H1 (cell line): Measurements from ENCODE around the gene BRD2. TPM values are rescaled to one million over a fixed set of nuclear protein-coding genes. Genes with fewer than 3 reads are reported as not detected.
A peak's percentile ranks its signal among the peaks of the same experiment; 100 is the strongest.

Source experiments
- CTCF ChIA-PET: fragments of 300-600 bp; sonication (Branson Sonifier 250); formaldehyde crosslinking; loops from one replicate; lab custom pipeline; 2021; ENCODE audit not compliant: partially characterized antibody; lab: Charles Lee
- POLR2A ChIA-PET: fragments of 300-600 bp; sonication (Branson Sonifier 250); formaldehyde crosslinking; loops from one replicate; lab custom pipeline; 2021; ENCODE audit warnings: inconsistent platforms; ENCODE audit not compliant: partially characterized antibody; lab: Charles Lee
- DNase-seq, 2 experiments: peaks; one replicate each; pipeline versions ENCODE4 v3.0.0 to v3.0.0-alpha.2; 2010 to 2022; ENCODE audit warnings: low spot score in 2 of 2, low read depth in 1 of 2, mixed read lengths in 1 of 2
- FAIRE-seq: peaks from 2 replicates; lab custom pipeline; 2011; peaks lifted over from hg19 to GRCh38; lab: Jason Lieb, UNC
- H2AFZ ChIP-seq: 2 replicates; pipeline ENCODE4 v1.8.1; 2012; ENCODE audit warnings: low read length, inconsistent platforms
- H2AK5ac ChIP-seq: 2 replicates; pipeline ENCODE4 v1.6.1; 2013; ENCODE audit warnings: low read depth, low read length
- H2BK120ac ChIP-seq: replicated peaks from 2 replicates; pipeline ENCODE3; 2013; ENCODE audit warnings: low read depth, low read length, inconsistent platforms
- H2BK12ac ChIP-seq: 2 replicates; pipeline ENCODE4 v1.6.1; 2013; ENCODE audit warnings: low read depth, low read length
- H2BK15ac ChIP-seq: 2 replicates; pipeline ENCODE4 v1.6.1; 2013; ENCODE audit warnings: low read length
- H2BK20ac ChIP-seq: 2 replicates; pipeline ENCODE4 v1.6.1; 2013; ENCODE audit warnings: low read length
- H2BK5ac ChIP-seq: 2 replicates; pipeline ENCODE4 v1.6.1; 2013; ENCODE audit warnings: low read depth, low read length
- H3K14ac ChIP-seq: 2 replicates; pipeline ENCODE4 v1.6.1; 2013; ENCODE audit warnings: inconsistent platforms; ENCODE audit not compliant: insufficient read length
- H3K18ac ChIP-seq: 2 replicates; pipeline ENCODE4 v1.6.1; 2013; ENCODE audit warnings: low read length; ENCODE audit errors: extremely low read depth
- H3K23ac ChIP-seq: 2 replicates; pipeline ENCODE4 v1.6.1; 2013; ENCODE audit warnings: inconsistent platforms; ENCODE audit not compliant: insufficient read length
- H3K23me2 ChIP-seq: 2 replicates; pipeline ENCODE4 v1.6.1; 2013; ENCODE audit warnings: low read depth, low read length
- H3K27ac ChIP-seq: 2 replicates; pipeline ENCODE4 v1.6.1; 2011; ENCODE audit warnings: low read depth, low read length, inconsistent platforms
- H3K27me3 ChIP-seq, 4 experiments: replicated peaks in 1 of 4; 1 replicate in 1 of 4; 2 replicates in 3 of 4; pipeline versions ENCODE4 v1.6.1 to v1.8.1; 2011 to 2013; ENCODE audit warnings: low read length in 3 of 4, mild to moderate bottlenecking in 3 of 4, inconsistent platforms in 2 of 4, mixed read lengths in 2 of 4, moderate library complexity in 1 of 4; ENCODE audit not compliant: control insufficient read depth in 3 of 4, insufficient read depth in 3 of 4; ENCODE audit errors: extremely low read depth in 1 of 4
- H3K36me3 ChIP-seq, 4 experiments: 2 replicates each; pipeline versions ENCODE4 v1.6.1 to v1.8.1; 2011 to 2013; ENCODE audit warnings: mild to moderate bottlenecking in 4 of 4, low read length in 3 of 4, moderate library complexity in 2 of 4, control low read depth in 1 of 4, inconsistent platforms in 1 of 4; ENCODE audit not compliant: insufficient read depth in 4 of 4, control insufficient read depth in 2 of 4
- H3K4ac ChIP-seq: replicated peaks from 2 replicates; pipeline ENCODE3; 2013; ENCODE audit warnings: low read length, low read depth, mixed read lengths, inconsistent platforms; ENCODE audit not compliant: insufficient read length
- H3K4me1 ChIP-seq, 4 experiments: replicated peaks in 1 of 4; 1 replicate in 1 of 4; 2 replicates in 3 of 4; pipeline versions ENCODE4 v1.6.1 to v1.8.1; 2011 to 2013; ENCODE audit warnings: low read length in 3 of 4, inconsistent platforms in 2 of 4, mixed read lengths in 1 of 4; ENCODE audit not compliant: insufficient read depth in 4 of 4, control insufficient read depth in 3 of 4
- H3K4me2 ChIP-seq, 2 experiments: 2 replicates each; pipeline versions ENCODE4 v1.6.1 to v1.8.1; 2011 to 2013; ENCODE audit warnings: low read depth in 2 of 2, low read length in 2 of 2, control low read depth in 1 of 2, inconsistent platforms in 1 of 2, mild to moderate bottlenecking in 1 of 2; ENCODE audit not compliant: insufficient read depth in 1 of 2
- H3K4me3 ChIP-seq, 4 experiments: fragments of 200-600, 300-600 bp in 1 of 4; sonication (generic), shearing (Covaris generic), sonication (Bioruptor Twin) in 1 of 4; 2 replicates each; pipeline versions ENCODE4 v1.5.1 to v1.8.1; 2011 to 2016; ENCODE audit warnings: low read length in 4 of 4, low read depth in 3 of 4, control low read depth in 2 of 4, inconsistent platforms in 2 of 4, mild to moderate bottlenecking in 2 of 4, mixed read lengths in 1 of 4, moderate library complexity in 1 of 4; ENCODE audit not compliant: insufficient read depth in 2 of 4; ENCODE audit errors: extremely low read depth in 1 of 4
- H3K56ac ChIP-seq: replicated peaks from 2 replicates; pipeline ENCODE3; 2013; ENCODE audit warnings: low read depth, mild to moderate bottlenecking, mixed read lengths, low read length, inconsistent platforms; ENCODE audit not compliant: insufficient read length
- H3K79me1 ChIP-seq: 2 replicates; pipeline ENCODE4 v1.6.1; 2013; ENCODE audit warnings: low read depth, low read length, control low read depth
- H3K79me2 ChIP-seq, 2 experiments: 2 replicates each; pipeline versions ENCODE4 v1.6.1 to v1.8.1; 2012 to 2013; ENCODE audit warnings: low read length in 2 of 2, mild to moderate bottlenecking in 2 of 2, inconsistent platforms in 1 of 2; ENCODE audit not compliant: insufficient read depth in 2 of 2, control insufficient read depth in 1 of 2
- H3K9ac ChIP-seq, 4 experiments: replicated peaks in 1 of 4; 1 replicate in 1 of 4; 2 replicates in 3 of 4; pipeline versions ENCODE4 v1.6.1 to v1.8.1; 2011 to 2013; ENCODE audit warnings: low read depth in 3 of 4, low read length in 3 of 4, control low read depth in 2 of 4, mild to moderate bottlenecking in 2 of 4, moderate library complexity in 2 of 4, inconsistent platforms in 1 of 4; ENCODE audit errors: extremely low read depth in 1 of 4
- H3K9me3 ChIP-seq, 2 experiments: 2 replicates each; pipeline versions ENCODE4 v1.6.1 to v1.8.1; 2012 to 2013; ENCODE audit warnings: mild to moderate bottlenecking in 2 of 2, moderate library complexity in 2 of 2, control low read depth in 1 of 2, inconsistent platforms in 1 of 2, low read depth in 1 of 2, low read length in 1 of 2, mixed read lengths in 1 of 2; ENCODE audit not compliant: insufficient read depth in 2 of 2
- H4K20me1 ChIP-seq, 2 experiments: replicated peaks in 1 of 2; 2 replicates each; pipeline versions ENCODE3 to v1.8.1; 2011 to 2013; ENCODE audit warnings: inconsistent platforms in 2 of 2, low read length in 2 of 2, mild to moderate bottlenecking in 1 of 2; ENCODE audit not compliant: insufficient read depth in 2 of 2, control insufficient read depth in 1 of 2
- H4K5ac ChIP-seq: 2 replicates; pipeline ENCODE4 v1.6.1; 2013; ENCODE audit warnings: low read length, low read depth, mixed read lengths, inconsistent platforms; ENCODE audit not compliant: insufficient read length
- H4K8ac ChIP-seq: 2 replicates; pipeline ENCODE4 v1.8.0; 2013; ENCODE audit warnings: mild to moderate bottlenecking, moderate library complexity, low read length, inconsistent platforms; ENCODE audit not compliant: insufficient read depth; ENCODE audit errors: extremely low read depth
- H4K91ac ChIP-seq: replicated peaks from 2 replicates; pipeline ENCODE3; 2013; ENCODE audit warnings: low read length, mixed read lengths, inconsistent platforms; ENCODE audit not compliant: insufficient read length
- JUND ChIP-seq: IDR thresholded peaks from 2 replicates; pipeline ENCODE4 v1.6.1; 2011; ENCODE audit warnings: mild to moderate bottlenecking, improper control_type of control experiment, low read length
- MAFK ChIP-seq: IDR thresholded peaks from 2 replicates; pipeline ENCODE4 v1.6.1; 2012; ENCODE audit warnings: low read depth, mild to moderate bottlenecking, improper control_type of control experiment, low read length
- SRF ChIP-seq: IDR thresholded peaks from 2 replicates; pipeline ENCODE4 v1.6.1; 2011; ENCODE audit warnings: mild to moderate bottlenecking, low read depth, low read length, moderate library complexity
- WGBS, 2 experiments: shearing (Covaris generic) in 1 of 2; methylation state at CpG; one replicate each; pipeline versions ENCODE4 v1.1.6 to v1.1.7; 2013 to 2015; ENCODE audit warnings: low lambda C conversion rate in 2 of 2, mixed read lengths in 2 of 2, inconsistent platforms in 1 of 2, low coverage in 1 of 2, missing lambda C conversion rate in 1 of 2; ENCODE audit not compliant: insufficient replicate concordance in 2 of 2, insufficient coverage in 1 of 2, insufficient read length in 1 of 2; ENCODE audit errors: extremely low coverage in 1 of 2, missing lambda C conversion rate in 1 of 2; 5-methylcytosine and 5-hydroxymethylcytosine counted together
- polyA plus RNA-seq, 7 experiments: library from polyadenylated mRNA; depleted of rRNA in 3 of 7; stranded (reverse) in 5 of 7; unstranded in 2 of 7; fragments of >200 nt in 5 of 7; fragments of 200-250 nt in 2 of 7; gene quantifications; 1 replicate in 5 of 7; 2 replicates in 1 of 7; 4 replicates in 1 of 7; pipeline versions ENCODE4 v1.2.1 to v1.2.3, GENCODE V29; 2011 to 2013; ENCODE audit warnings: missing spikeins in 2 of 7, mixed read lengths in 2 of 7
- total RNA-seq: library from RNA; stranded (reverse); fragmentation: NEBNext Ultra II Directional; extraction: Animal tissue kit (Norgen Biotek cat#: 25700); gene quantifications from 2 replicates; pipeline ENCODE4 v1.2.1, GENCODE V29; 2021
- TF ChIP-seq, protein P1 (sequence below): IDR thresholded peaks from 2 replicates; pipeline ENCODE4 v1.6.1; 2012; ENCODE audit warnings: low read length, inconsistent platforms

The BRD2 gene
- total and polyA plus RNA-seq, 2 of the 8 experiments (the other 6 are each of a cell fraction or from before 2014, with no cell fraction given): 132 to 185 TPM

DNA sequence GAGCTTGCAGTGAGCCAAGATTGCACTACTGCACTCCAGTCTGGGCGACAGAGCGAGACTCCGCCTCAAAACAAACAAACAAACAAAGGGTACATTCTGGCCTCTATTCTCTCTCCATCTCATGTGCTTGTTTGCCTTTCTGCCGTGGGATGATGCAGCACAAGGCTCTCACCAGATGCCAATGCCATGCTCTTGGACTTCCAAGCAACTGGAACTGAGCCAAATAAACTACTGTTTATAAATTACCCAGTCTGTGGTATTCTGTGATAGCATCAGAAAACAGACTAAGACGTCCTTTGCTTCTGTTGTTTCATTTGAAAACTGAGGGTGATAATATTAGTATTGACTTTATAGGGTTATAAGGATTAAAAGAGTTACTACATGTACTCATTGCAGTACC lies 3.6 kb upstream of the BRD2 start:
- POLR2A ChIA-PET: interaction anchor here (2.8 to 33.3 kb wide), 2 partner anchors 11 to 15 kb away, joined by 14 to 1158 read pairs; partner anchors contain the start of genes BRD2 and HLA-DMA
- WGBS, 2 experiments: 90% methylated on average over 3 of the region's 5 CpGs; no CpG with 5 or more reads in 1 of the 2 experiments
- no peak overlapping the region for H2BK5ac ChIP-seq

More for the DNA sequence above, 3.6 kb upstream of the BRD2 start:
- H3K27me3 ChIP-seq: no peaks in the 10 kb centered on the region
- peaks cover 0 to 5% (median under 1%) of the 10 kb centered on the region in 4 experiments; a peak in 3 of 7 replicates for H3K4me1 ChIP-seq
- H3K23ac ChIP-seq: no peak overlapping the region
- H2BK120ac ChIP-seq: no peak overlapping the region
- H3K27ac ChIP-seq: no peak overlapping the region
- H2BK15ac ChIP-seq: no peak overlapping the region
- H2BK20ac ChIP-seq: no peak overlapping the region
- H3K9me3 ChIP-seq: no peaks in the 10 kb centered on the region; a peak in 1 of 4 replicates
- no peak overlapping the region for H2AK5ac ChIP-seq
- no peak for TF ChIP-seq SRF
- TF ChIP-seq, protein P1, sequence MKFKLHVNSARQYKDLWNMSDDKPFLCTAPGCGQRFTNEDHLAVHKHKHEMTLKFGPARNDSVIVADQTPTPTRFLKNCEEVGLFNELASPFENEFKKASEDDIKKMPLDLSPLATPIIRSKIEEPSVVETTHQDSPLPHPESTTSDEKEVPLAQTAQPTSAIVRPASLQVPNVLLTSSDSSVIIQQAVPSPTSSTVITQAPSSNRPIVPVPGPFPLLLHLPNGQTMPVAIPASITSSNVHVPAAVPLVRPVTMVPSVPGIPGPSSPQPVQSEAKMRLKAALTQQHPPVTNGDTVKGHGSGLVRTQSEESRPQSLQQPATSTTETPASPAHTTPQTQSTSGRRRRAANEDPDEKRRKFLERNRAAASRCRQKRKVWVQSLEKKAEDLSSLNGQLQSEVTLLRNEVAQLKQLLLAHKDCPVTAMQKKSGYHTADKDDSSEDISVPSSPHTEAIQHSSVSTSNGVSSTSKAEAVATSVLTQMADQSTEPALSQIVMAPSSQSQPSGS: no peak
- TF ChIP-seq MAFK: no peak
- TF ChIP-seq JUND: no peak
- H2BK12ac ChIP-seq: no peak overlapping the region
- H2AFZ ChIP-seq: no peak overlapping the region
- FAIRE-seq (no peak), DNase-seq (peak in 1 of 2 experiments; percentile 23)
- H3K36me3 ChIP-seq: no peaks in the 10 kb centered on the region
- no peak overlapping the region for H3K4me2 ChIP-seq
- no peak overlapping the region for H4K8ac ChIP-seq
- H4K5ac ChIP-seq: no peak overlapping the region
- no peak overlapping the region for H3K4ac ChIP-seq
- peaks cover 0 to 6% of the 10 kb centered on the region in 2 experiments for H4K20me1 ChIP-seq
- no peak overlapping the region for H3K4me3 ChIP-seq
- no peak overlapping the region for H3K56ac ChIP-seq
- H3K79me1 ChIP-seq: no peaks in the 10 kb centered on the region; the same call in 1 of the 2 replicates
- peaks cover 4% of the 10 kb centered on the region for H3K23me2 ChIP-seq
- CTCF ChIA-PET: interaction anchor here (7.6 to 14.6 kb wide), 2 partner anchors 10 to 18 kb away, joined by 110 to 168 read pairs; partner anchors contain the start of gene HLA-DMA
- H4K91ac ChIP-seq: no peak overlapping the region
- H3K14ac ChIP-seq: no peak overlapping the region
- no peak overlapping the region for H3K18ac ChIP-seq
- no peak overlapping the region for H3K9ac ChIP-seq
- peaks cover 4 to 76% of the 10 kb centered on the region in 2 experiments for H3K79me2 ChIP-seq
